HepG2 (cell line): ENCODE data around the gene CAMSAP2. TPM values are rescaled to one million over a fixed set of nuclear protein-coding genes. Genes with fewer than 3 reads are reported as not detected.
A peak's percentile ranks its signal among the peaks of the same experiment; 100 is the strongest.

Experiments used
- CREB1 ChIP-seq, 2 experiments: fragments of 450-650 bp in 1 of 2; IDR thresholded peaks; 2 replicates each; pipeline ENCODE4 v1.6.1; 2016 to 2017; ENCODE audit warnings: control low read depth in 1 of 2, mild to moderate bottlenecking in 1 of 2, missing compliant biosample characterization in 1 of 2, missing genetic modification characterization in 1 of 2
- FOXJ3 ChIP-seq: sonication (generic); formaldehyde crosslinking; IDR thresholded peaks from 2 replicates; pipeline ENCODE4 v1.4.0; 2020; ENCODE audit warnings: missing genetic modification reagents, mild to moderate bottlenecking, borderline replicate concordance
- GFI1 ChIP-seq: sonication (generic); formaldehyde crosslinking; IDR thresholded peaks from 2 replicates; pipeline ENCODE4 v1.5.0; 2020; ENCODE audit warnings: missing genetic modification reagents, mild to moderate bottlenecking, borderline replicate concordance
- HMGA1 ChIP-seq: sonication (generic); formaldehyde crosslinking; conservative IDR thresholded peaks from 2 replicates; pipeline ENCODE4 v1.4.0; 2020; ENCODE audit warnings: missing genetic modification reagents
- HNRNPUL1 ChIP-seq: fragments of 200-400 bp; formaldehyde crosslinking; IDR thresholded peaks from 2 replicates; pipeline ENCODE4 v1.6.1; 2017; ENCODE audit warnings: low read depth, mild to moderate bottlenecking, low read length, moderate library complexity
- KDM5B ChIP-seq: sonication (generic); formaldehyde crosslinking; IDR thresholded peaks from 2 replicates; pipeline ENCODE4 v1.4.0; 2020; ENCODE audit warnings: missing genetic modification reagents, mild to moderate bottlenecking, borderline replicate concordance
- MAX ChIP-seq: IDR thresholded peaks from 2 replicates; pipeline ENCODE4 v1.6.1; 2012; ENCODE audit warnings: inconsistent platforms
- NCOA2 ChIP-seq: sonication (generic); formaldehyde crosslinking; IDR thresholded peaks from 2 replicates; pipeline ENCODE4 v1.8.0; 2022; ENCODE audit warnings: inconsistent platforms
- PAXIP1 ChIP-seq: sonication (generic); formaldehyde crosslinking; conservative IDR thresholded peaks from 2 replicates; pipeline ENCODE4 v1.4.0; 2020; ENCODE audit warnings: mild to moderate bottlenecking, missing genetic modification reagents, moderate library complexity
- REPIN1 ChIP-seq: sonication (generic); formaldehyde crosslinking; IDR thresholded peaks from 2 replicates; pipeline ENCODE4 v1.8.0; 2022; ENCODE audit warnings: missing genetic modification reagents, low read depth, mild to moderate bottlenecking, borderline replicate concordance
- SETDB1 ChIP-seq: sonication (generic); formaldehyde crosslinking; IDR thresholded peaks from 2 replicates; pipeline ENCODE4 v1.5.1; 2020; ENCODE audit warnings: missing genetic modification reagents, mild to moderate bottlenecking, borderline replicate concordance
- SKI ChIP-seq: fragments of 450-650 bp; IDR thresholded peaks from one replicate; pipeline ENCODE4 v1.6.1; 2018; ENCODE audit warnings: mild to moderate bottlenecking; ENCODE audit not compliant: partially characterized antibody
- SMAD3 ChIP-seq: sonication (generic); formaldehyde crosslinking; IDR thresholded peaks from 2 replicates; pipeline ENCODE4 v1.4.0; 2020; ENCODE audit warnings: missing genetic modification reagents
- SNAPC2 ChIP-seq: sonication (generic); formaldehyde crosslinking; IDR thresholded peaks from 2 replicates; pipeline ENCODE4 v1.8.1; 2022; ENCODE audit warnings: mild to moderate bottlenecking, missing genetic modification reagents
- SOX13 ChIP-seq, 3 experiments: fragments of 450-650 bp in 1 of 3; sonication (generic) in 1 of 3; formaldehyde crosslinking in 1 of 3; IDR thresholded peaks in 2 of 3; conservative IDR thresholded peaks in 1 of 3; 2 replicates each; pipeline versions ENCODE4 v1.5.0 to v1.6.1; 2016 to 2020; ENCODE audit warnings: antibody characterized with exemption in 1 of 3, mild to moderate bottlenecking in 1 of 3, missing compliant biosample characterization in 1 of 3, missing genetic modification reagents in 1 of 3, moderate library complexity in 1 of 3
- ZBTB3 ChIP-seq: sonication (generic); formaldehyde crosslinking; IDR thresholded peaks from 2 replicates; pipeline ENCODE4 v1.4.0; 2020; ENCODE audit warnings: low read depth, mild to moderate bottlenecking, moderate library complexity, missing genetic modification reagents, borderline replicate concordance
- ZNF451 ChIP-seq: sonication (generic); formaldehyde crosslinking; IDR thresholded peaks from 2 replicates; pipeline ENCODE4 v1.5.0; 2020; ENCODE audit warnings: mild to moderate bottlenecking, missing genetic modification reagents
- ZNF501 ChIP-seq: sonication (generic); formaldehyde crosslinking; IDR thresholded peaks from 2 replicates; pipeline ENCODE4 v1.5.1; 2020; ENCODE audit warnings: mild to moderate bottlenecking, moderate library complexity, missing genetic modification reagents
- ZNF598 ChIP-seq: sonication (generic); formaldehyde crosslinking; IDR thresholded peaks from 2 replicates; pipeline ENCODE4 v1.5.1; 2020; ENCODE audit warnings: mild to moderate bottlenecking, missing genetic modification reagents, borderline replicate concordance
- ZNF652 ChIP-seq: IDR thresholded peaks from 2 replicates; pipeline ENCODE4 v1.6.1; 2016; ENCODE audit warnings: low read depth, borderline replicate concordance
- ZNF740 ChIP-seq: sonication (generic); formaldehyde crosslinking; IDR thresholded peaks from 2 replicates; pipeline ENCODE4 v1.4.0; 2020; ENCODE audit warnings: missing genetic modification reagents
- ZNF770 ChIP-seq: sonication (generic); formaldehyde crosslinking; IDR thresholded peaks from 2 replicates; pipeline ENCODE4 v1.5.0; 2020; ENCODE audit warnings: mild to moderate bottlenecking, missing genetic modification reagents
- ZNF772 ChIP-seq: sonication (generic); formaldehyde crosslinking; IDR thresholded peaks from 2 replicates; pipeline ENCODE4 v1.5.0; 2020; ENCODE audit warnings: mild to moderate bottlenecking, missing genetic modification reagents
- polyA plus RNA-seq, 8 experiments: library from polyadenylated mRNA; depleted of rRNA in 3 of 8; stranded (reverse) in 7 of 8; unstranded in 1 of 8; fragments of >200 nt; fragmentation: Illumina TruSeq in 4 of 8; extraction: Trizol in 4 of 8; gene quantifications; 2 replicates each; pipeline versions ENCODE4 v1.2.1 to v1.2.3, GENCODE V29; 2011 to 2016; ENCODE audit warnings: low read depth in 4 of 8, missing spikeins in 1 of 8, mixed read lengths in 1 of 8; ENCODE audit not compliant: insufficient read depth in 1 of 8
- total RNA-seq, 5 experiments: library from RNA; depleted of rRNA; stranded (reverse); fragments of >200 nt; fragmentation: Illumina TruSeq; extraction: Trizol; gene quantifications; 2 replicates each; pipeline ENCODE4 v1.2.3, GENCODE V29; 2016; ENCODE audit warnings: low read depth in 1 of 5

Gene CAMSAP2
- total and polyA plus RNA-seq, 2 of the 13 experiments (the other 11 are each of a cell fraction or from before 2014, with no cell fraction given): 3.4 to 8.2 TPM

GRCh38 chr1:200905411-200906052 is 166.8 kb downstream of the CAMSAP2 start (continued):
- TF ChIP-seq PAXIP1 (CRISPR knock-in tag) (peak; percentile 72), ZNF652 (CRISPR knock-in tag) (peak; percentile 56; the same call in 1 of the 2 replicates), SMAD3 (CRISPR knock-in tag) (no peak), REPIN1 (0 out of 2 replicates have a peak, but pooled peaks have one; percentile 15), SKI (peak; percentile 93), SNAPC2 (CRISPR knock-in tag) (no peak), HMGA1 (CRISPR knock-in tag) (no peak), ZNF598 (CRISPR knock-in tag) (no peak), ZNF501 (CRISPR knock-in tag) (no peak), ZNF451 (CRISPR knock-in tag) (no peak), NCOA2 (CRISPR knock-in tag) (peak; percentile 25; the same call in 1 of the 2 replicates), SETDB1 (no peak), CREB1 (IDR thresholded peaks at IDR 0.05) (no peak), CREB1 (CRISPR knock-in tag; IDR thresholded peaks at IDR 0.05) (peak; percentile 45; the same call in 1 of the 2 replicates), ZBTB3 (CRISPR knock-in tag) (0 out of 2 replicates have a peak, but pooled peaks have one; percentile 54), MAX (no peak), GFI1 (peak; percentile 76; the same call in 1 of the 2 replicates), ZNF740 (CRISPR knock-in tag) (no peak), KDM5B (CRISPR knock-in tag) (no peak), ZNF770 (CRISPR knock-in tag) (0 out of 2 replicates have a peak, but pooled peaks have one; percentile 11), FOXJ3 (CRISPR knock-in tag) (peak; percentile 68; the same call in 1 of the 2 replicates), ZNF772 (CRISPR knock-in tag) (no peak), HNRNPUL1 (no peak), SOX13 (IDR thresholded peaks at IDR 0.05) (no peak), SOX13 (CRISPR knock-in tag; conservative IDR thresholded peaks at IDR 0.05 in 1 of 2, IDR thresholded peaks at IDR 0.05 in 1 of 2) (peak in 1 of 2 experiments; percentile 53; a peak in 1 of 4 replicates)
